Measurements from ENCODE around the gene DPP4. TPM values are rescaled to one million over a fixed set of nuclear protein-coding genes. Genes with fewer than 3 reads are reported as not detected.
A peak's percentile ranks its signal among the peaks of the same experiment; 100 is the strongest.

DPP4 gene
- total and polyA plus RNA-seq, 7 donors: 1.2 to 11.9 (median 6.9) TPM

DNA sequence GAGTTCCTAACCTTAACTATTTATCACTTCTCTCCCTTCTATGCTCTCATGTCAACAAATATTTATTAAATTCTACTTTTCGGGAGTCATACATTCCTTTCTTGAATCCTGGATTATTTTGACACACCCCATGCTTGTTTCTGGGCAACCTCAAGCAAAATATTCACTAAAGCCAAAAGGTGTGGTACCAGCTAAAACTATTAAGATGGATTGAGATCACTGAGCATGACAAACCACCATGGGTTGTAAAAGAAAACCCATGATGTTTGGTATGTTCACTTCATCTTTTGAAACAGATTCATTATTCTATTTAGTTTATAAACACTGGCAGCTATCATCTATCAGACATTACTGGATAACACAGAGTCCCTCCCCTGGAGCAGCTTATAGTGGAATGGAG is 32.5 kb downstream of the DPP4 start:
- TF ChIP-seq, protein P1, sequence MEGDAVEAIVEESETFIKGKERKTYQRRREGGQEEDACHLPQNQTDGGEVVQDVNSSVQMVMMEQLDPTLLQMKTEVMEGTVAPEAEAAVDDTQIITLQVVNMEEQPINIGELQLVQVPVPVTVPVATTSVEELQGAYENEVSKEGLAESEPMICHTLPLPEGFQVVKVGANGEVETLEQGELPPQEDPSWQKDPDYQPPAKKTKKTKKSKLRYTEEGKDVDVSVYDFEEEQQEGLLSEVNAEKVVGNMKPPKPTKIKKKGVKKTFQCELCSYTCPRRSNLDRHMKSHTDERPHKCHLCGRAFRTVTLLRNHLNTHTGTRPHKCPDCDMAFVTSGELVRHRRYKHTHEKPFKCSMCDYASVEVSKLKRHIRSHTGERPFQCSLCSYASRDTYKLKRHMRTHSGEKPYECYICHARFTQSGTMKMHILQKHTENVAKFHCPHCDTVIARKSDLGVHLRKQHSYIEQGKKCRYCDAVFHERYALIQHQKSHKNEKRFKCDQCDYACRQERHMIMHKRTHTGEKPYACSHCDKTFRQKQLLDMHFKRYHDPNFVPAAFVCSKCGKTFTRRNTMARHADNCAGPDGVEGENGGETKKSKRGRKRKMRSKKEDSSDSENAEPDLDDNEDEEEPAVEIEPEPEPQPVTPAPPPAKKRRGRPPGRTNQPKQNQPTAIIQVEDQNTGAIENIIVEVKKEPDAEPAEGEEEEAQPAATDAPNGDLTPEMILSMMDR (IDR thresholded peaks at IDR 0.05): no peak
- no peak for TF ChIP-seq POLR2A (IDR thresholded peaks at IDR 0.05)
- TF ChIP-seq EP300 (IDR thresholded peaks at IDR 0.05): no peak
- TF ChIP-seq POLR2AphosphoS5 (IDR thresholded peaks at IDR 0.05): no peak
- no peaks in the 10 kb centered on the region for H3K36me3 ChIP-seq
- no peak overlapping the region for H3K27ac ChIP-seq
- H3K27me3 ChIP-seq: no peaks in the 10 kb centered on the region
- no peak overlapping the region for H3K4me3 ChIP-seq
- no peaks in the 10 kb centered on the region for H3K9me3 ChIP-seq
- 70 to 75% methylated on average over 1 of the region's 1 CpG for WGBS, 2 donors
- no peak for DNase-seq
- peaks cover 0 to 39% (median 16%) of the 10 kb centered on the region in 4 donors for H3K4me1 ChIP-seq
- intact Hi-C loops (cut with DNase I): no loop called here

DNA sequence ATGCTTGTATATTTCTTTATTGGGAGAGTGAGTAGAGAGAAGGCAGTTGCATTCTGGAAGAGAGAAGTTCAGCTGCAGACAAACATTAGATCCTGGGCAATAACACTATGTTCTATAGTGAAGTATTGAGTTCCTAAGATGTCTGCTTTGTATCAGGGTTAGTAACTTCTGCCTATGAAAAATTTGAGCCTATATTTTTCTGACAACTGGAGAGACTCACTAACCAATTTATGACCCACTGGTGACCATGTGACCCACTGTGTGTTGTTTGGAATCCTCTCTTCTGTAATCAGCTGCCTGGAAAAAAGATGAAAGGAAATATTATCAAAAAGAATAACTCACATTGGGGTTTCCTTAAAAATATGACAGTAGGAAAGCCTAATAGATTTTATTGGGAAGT is 35.3 kb downstream of the DPP4 start:
- intact Hi-C loops (cut with DNase I): no loop called here
- DNase-seq: no peak
- H3K4me3 ChIP-seq: no peak overlapping the region
- no peaks in the 10 kb centered on the region for H3K9me3 ChIP-seq
- H3K27ac ChIP-seq: no peak overlapping the region
- peaks cover 0 to 42% (median 16%) of the 10 kb centered on the region in 4 donors for H3K4me1 ChIP-seq
- TF ChIP-seq, protein P1 (IDR thresholded peaks at IDR 0.05): no peak
- TF ChIP-seq POLR2AphosphoS5 (IDR thresholded peaks at IDR 0.05): peak in 2 of 4 donors; percentile 67 to 71
- no peaks in the 10 kb centered on the region for H3K27me3 ChIP-seq
- no peaks in the 10 kb centered on the region for H3K36me3 ChIP-seq

DNA sequence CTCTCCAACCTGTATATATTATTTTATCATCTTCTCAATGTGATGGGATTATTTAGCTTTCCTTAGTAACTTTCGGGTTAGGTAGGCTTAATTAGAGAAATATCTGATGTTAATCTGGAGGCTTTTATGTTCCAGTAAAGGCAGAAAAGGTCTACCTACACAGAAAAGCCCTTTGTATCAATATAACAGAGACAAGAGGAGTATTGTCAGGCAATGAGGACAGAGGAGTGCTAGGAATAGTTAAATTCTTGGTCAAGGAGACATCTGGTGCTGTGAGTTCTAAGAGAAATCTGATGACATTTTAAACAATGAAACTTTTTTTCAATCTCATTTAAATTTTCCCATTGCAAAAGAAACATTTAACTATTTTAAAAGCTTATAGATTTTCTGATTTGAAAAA is 36.1 kb downstream of the DPP4 start:
- no peak for DNase-seq
- TF ChIP-seq POLR2A (IDR thresholded peaks at IDR 0.05) (no peak), POLR2AphosphoS5 (IDR thresholded peaks at IDR 0.05) (no peak)
- TF ChIP-seq, protein P1 (IDR thresholded peaks at IDR 0.05): no peak
- Histone ChIP-seq H3K4me1 (peaks cover 0 to 42% (median 16%) of the 10 kb centered on the region in 4 donors), H3K36me3 (no peaks in the 10 kb centered on the region), H3K27ac (no peak overlapping the region), H3K9me3 (no peaks in the 10 kb centered on the region), H3K4me3 (no peak overlapping the region), H3K27me3 (no peaks in the 10 kb centered on the region)
- 86 to 89% methylated on average over 1 of the region's 1 CpG for WGBS, 2 donors
- intact Hi-C loops (cut with DNase I): no loop called here

DNA sequence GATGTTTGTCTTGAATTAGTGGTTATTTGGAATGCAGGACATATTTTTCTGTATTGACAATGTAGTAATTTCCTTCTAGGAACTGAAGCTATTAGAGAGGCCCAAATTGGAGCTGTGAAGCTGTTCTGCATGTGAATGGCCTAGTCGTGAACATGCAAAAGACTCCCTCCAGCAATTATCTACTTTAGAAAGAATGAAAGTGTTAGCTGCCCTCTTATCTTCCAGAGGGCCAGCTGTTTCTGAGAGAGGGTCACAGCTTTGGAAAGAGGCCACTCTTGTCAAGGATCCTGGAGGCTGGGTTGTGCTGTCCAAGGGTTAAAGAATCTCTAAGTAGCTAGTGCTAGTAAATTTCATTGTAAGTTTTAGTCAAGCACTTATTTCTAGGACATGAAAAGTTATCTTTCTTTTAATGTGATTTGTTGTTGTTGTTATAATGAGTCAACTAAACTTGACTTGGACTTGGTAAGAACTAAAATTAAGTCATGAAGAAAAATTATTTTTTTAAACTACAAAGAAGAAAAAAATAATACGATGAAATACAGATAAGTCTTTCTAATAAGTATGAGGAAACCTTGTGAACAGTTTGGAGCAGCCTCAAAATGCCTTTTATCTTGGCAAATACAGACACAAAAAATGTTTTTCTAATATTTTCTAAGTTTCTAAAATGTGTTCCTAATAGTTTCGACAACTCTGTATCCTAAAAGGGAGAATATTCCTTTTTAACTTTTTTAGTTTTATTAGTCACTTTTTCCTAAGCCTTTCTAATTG is 36.8 kb downstream of the DPP4 start:
- Histone ChIP-seq H3K4me1 (peaks cover 0 to 42% (median 16%) of the 10 kb centered on the region in 4 donors), H3K9me3 (no peaks in the 10 kb centered on the region), H3K36me3 (no peaks in the 10 kb centered on the region), H3K4me3 (no peak overlapping the region), H3K27me3 (no peaks in the 10 kb centered on the region), H3K27ac (no peak overlapping the region)
- intact Hi-C loops (cut with DNase I): no loop called here
- 75 to 90% methylated on average over 3 of the region's 3 CpGs for WGBS, 2 donors
- no peak for DNase-seq
- no peak for TF ChIP-seq EP300 (IDR thresholded peaks at IDR 0.05)
- TF ChIP-seq POLR2AphosphoS5 (IDR thresholded peaks at IDR 0.05): no peak
- TF ChIP-seq, protein P1 (IDR thresholded peaks at IDR 0.05): no peak
- no peak for TF ChIP-seq POLR2A (IDR thresholded peaks at IDR 0.05)

DNA sequence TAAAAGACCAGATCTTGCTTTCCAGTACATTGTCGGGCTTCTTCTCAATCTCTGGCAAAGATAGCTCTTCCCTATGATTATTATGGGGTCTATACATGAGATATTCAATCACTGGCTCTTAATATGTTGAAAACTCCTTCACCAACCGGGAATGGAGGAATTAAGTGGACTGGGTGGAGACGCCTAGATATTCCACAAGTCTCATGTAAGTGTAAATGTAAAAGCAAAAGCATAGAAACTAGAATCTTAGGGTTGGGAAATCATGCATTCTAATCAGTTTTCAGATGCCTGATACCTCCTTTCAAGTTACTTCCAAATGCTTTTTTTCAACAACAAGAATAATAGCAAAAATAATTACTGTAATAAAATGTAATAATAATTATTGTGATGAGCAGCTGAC is 38.0 kb downstream of the DPP4 start:
- 94 to 95% methylated on average over 3 of the region's 3 CpGs for WGBS, 2 donors

More for the DNA sequence above, 38.0 kb downstream of the DPP4 start:
- no peak for DNase-seq
- intact Hi-C loops (cut with DNase I): no loop called here
- Histone ChIP-seq H3K4me1 (peaks cover 0 to 35% (median 16%) of the 10 kb centered on the region in 4 donors), H3K9me3 (no peaks in the 10 kb centered on the region), H3K27me3 (no peaks in the 10 kb centered on the region), H3K36me3 (no peaks in the 10 kb centered on the region), H3K27ac (no peak overlapping the region), H3K4me3 (no peak overlapping the region)
- TF ChIP-seq EP300 (IDR thresholded peaks at IDR 0.05): no peak
- TF ChIP-seq POLR2A (IDR thresholded peaks at IDR 0.05): no peak
- TF ChIP-seq, protein P1 (IDR thresholded peaks at IDR 0.05): no peak
- no peak for TF ChIP-seq POLR2AphosphoS5 (IDR thresholded peaks at IDR 0.05)
